Heart left ventricle (tissue), 13 donors: ENCODE results near the gene BTBD18.

Source experiments
- CTCF ChIP-seq, 12 donors: fragments of 200-600 bp; sonication (generic) in 4 of 12; IDR thresholded peaks; one replicate each; pipeline versions ENCODE4 v1.5.0 to v1.8.0; 2018 to 2022; ENCODE audit warnings: antibody characterized with exemption in 12 of 12, mild to moderate bottlenecking in 5 of 12
- POLR2A ChIP-seq, 2 donors: fragments of 450-650 bp; IDR thresholded peaks; one replicate each; pipeline ENCODE4 v1.6.1; 2017; ENCODE audit warnings: antibody characterized with exemption in 2 of 2, mild to moderate bottlenecking in 2 of 2, moderate library complexity in 2 of 2
- donor health status: ischemic (EF 13 %, LVEDD 7.1; RV severe dilation, severe dysfunction).
- donor health status: DM: no; HTN: yes; CAD: no.
- donor health status: DM: no; HTN: no; CAD: no.
- donor health status: ischemic (EF 25% LVEDD 6.9; RV normal size, moderate dysfunction).
- donor health status: ischemic (EF 25% LVEDD 5.7; RV mildly dilated, moderate dysfunction).
- donor health status: ischemic (EF 35%, LVEDD 5.7; RV mildly dilated, moderate dysfunction).
- donor health status: nonischemic (EF 11% LVEDD 7.7; RV severe dilation, severe dysfunction).
- donor health status: DM: yes; HTN: yes; CAD: no.
- donor health status: PGD.
- donor health status: ischemic (EF 29% LVEDD 5.4; RV normal size, mild dysfunction).
- donor health status: nonischemic (EF 23%, LVEDD 6.1; RV moderate dilation, normal function).

GRCh38 chr11:57770793-57771192 is 19.2 kb upstream of the BTBD18 start:
- TF ChIP-seq CTCF (IDR thresholded peaks at IDR 0.05) (no peak), POLR2A (IDR thresholded peaks at IDR 0.05) (no peak)
